ENCODE data around the gene ARID1B.

Gene ARID1B

GRCh38 chr6:157095569-157095968, 318.4 kb downstream of the ARID1B start:
- POLR2A ChIA-PET = interaction anchor here (0.6 kb wide), 1 partner anchor 37 kb away, joined by 3 read pairs; no protein-coding TSS in a partner anchor
- CTCF ChIA-PET = interaction anchor here (0.7 kb wide), 1 partner anchor 12 kb away, joined by 4 read pairs; no protein-coding TSS in a partner anchor
- TF ChIP-seq MYNN (tag by site-specific recombination; IDR thresholded peaks at IDR 0.05; ENCODE audit: borderline replicate concordance) (no peak), ZNF560 (tag by site-specific recombination; IDR thresholded peaks at IDR 0.05; ENCODE audit: borderline replicate concordance) (no peak), TRIM28 (IDR thresholded peaks at IDR 0.05; ENCODE audit: borderline replicate concordance, low read length) (no peak), ZNF837 (tag by site-specific recombination; IDR thresholded peaks at IDR 0.05) (no peak), SP2 (tag by site-specific recombination; IDR thresholded peaks at IDR 0.05) (no peak), ZNF214 (tag by site-specific recombination; IDR thresholded peaks at IDR 0.05; ENCODE audit: borderline replicate concordance) (no peak)
- H3K36me3 ChIP-seq (ENCODE audit: control insufficient read depth in 2 of 2, insufficient read depth in 1 of 2, low read length in 2 of 2) = peaks cover 0 to 3% of the 10 kb centered on the region in 2 experiments; a peak in 1 of 3 replicates
- no peak overlapping the region for H3K27ac ChIP-seq (ENCODE audit: extremely low read depth, low read depth, low read length)
- no peak overlapping the region for H3K4me3 ChIP-seq (ENCODE audit: low read depth, low read length)
- H3K4me1 ChIP-seq (ENCODE audit: control insufficient read depth, insufficient read depth, low read length) = peaks cover 4% of the 10 kb centered on the region; the same call in 1 of the 2 replicates
- no peaks in the 10 kb centered on the region for H3K9me3 ChIP-seq (ENCODE audit: control insufficient read depth, insufficient read depth, low read depth, low read length)

GRCh38 chr6:157096105-157096504, 318.9 kb downstream of the ARID1B start:
- peaks cover 0 to 3% of the 10 kb centered on the region in 2 experiments; a peak in 1 of 3 replicates for H3K36me3 ChIP-seq (ENCODE audit: control insufficient read depth in 2 of 2, insufficient read depth in 1 of 2, low read length in 2 of 2)
- TF ChIP-seq ZNF629 (tag by site-specific recombination; IDR thresholded peaks at IDR 0.05) (no peak), ZFP3 (tag by site-specific recombination; IDR thresholded peaks at IDR 0.05; ENCODE audit: low read depth) (peak; percentile 24; the same call in 1 of the 2 replicates)
- H3K4me3 ChIP-seq (ENCODE audit: low read depth, low read length) = no peak overlapping the region
- CTCF ChIA-PET = interaction anchor here (0.7 kb wide), 1 partner anchor 12 kb away, joined by 4 read pairs; no protein-coding TSS in a partner anchor
- H3K27ac ChIP-seq (ENCODE audit: extremely low read depth, low read depth, low read length) = no peak overlapping the region
- peaks cover 4% of the 10 kb centered on the region; the same call in 1 of the 2 replicates for H3K4me1 ChIP-seq (ENCODE audit: control insufficient read depth, insufficient read depth, low read length)
- H3K9me3 ChIP-seq (ENCODE audit: control insufficient read depth, insufficient read depth, low read depth, low read length) = no peaks in the 10 kb centered on the region
- POLR2A ChIA-PET = no interaction called here

GRCh38 chr6:157096522-157096921, 319.3 kb downstream of the ARID1B start:
- CTCF ChIA-PET = interaction anchor here (0.9 kb wide), 1 partner anchor 13 kb away, joined by 5 read pairs; no protein-coding TSS in a partner anchor

More at GRCh38 chr6:157096522-157096921, 319.3 kb downstream of the ARID1B start:
- Histone ChIP-seq H3K27ac (ENCODE audit: extremely low read depth, low read depth, low read length) (no peak overlapping the region), H3K9me3 (ENCODE audit: control insufficient read depth, insufficient read depth, low read depth, low read length) (no peaks in the 10 kb centered on the region), H3K4me1 (ENCODE audit: control insufficient read depth, insufficient read depth, low read length) (peaks cover 4% of the 10 kb centered on the region; the same call in 1 of the 2 replicates), H3K36me3 (ENCODE audit: control insufficient read depth in 2 of 2, insufficient read depth in 1 of 2, low read length in 2 of 2) (peaks cover 0 to 3% of the 10 kb centered on the region in 2 experiments; a peak in 1 of 3 replicates), H3K4me3 (ENCODE audit: low read depth, low read length) (no peak overlapping the region)
- POLR2A ChIA-PET = no interaction called here
- TF ChIP-seq ZNF571 (tag by site-specific recombination; IDR thresholded peaks at IDR 0.05) (no peak), CTCF (tag by site-specific recombination; IDR thresholded peaks at IDR 0.05) (no peak), ZNF660 (tag by site-specific recombination; IDR thresholded peaks at IDR 0.05) (no peak), ZNF488 (tag by site-specific recombination; IDR thresholded peaks at IDR 0.05) (no peak), ZNF623 (tag by site-specific recombination; IDR thresholded peaks at IDR 0.05) (no peak), ZNF600 (tag by site-specific recombination; IDR thresholded peaks at IDR 0.05) (no peak), ZNF169 (tag by site-specific recombination; IDR thresholded peaks at IDR 0.05) (no peak)

Data from HEK293 (cell line).